Astrocyte of the cerebellum (primary cell): Measurements from ENCODE around the gene SH3BP4.

Experiments
- DNase-seq: peaks from one replicate; pipeline ENCODE4 v3.0.0-alpha.2; 2011; ENCODE audit warnings: low read depth
- H3K4me3 ChIP-seq: 2 replicates; pipeline ENCODE4 v1.5.1; 2011; ENCODE audit warnings: mild to moderate bottlenecking, low read depth, low read length, moderate library complexity
- CTCF ChIP-seq: IDR thresholded peaks from 2 replicates; pipeline ENCODE4 v1.5.1; 2012; ENCODE audit warnings: low read length, low read depth, moderate library complexity, mild to moderate bottlenecking; ENCODE audit errors: missing control alignments
- in situ Hi-C: cut with HindIII; loops from 2 replicates; pipeline ENCODE4 v1.10.0; 2017; ENCODE audit warnings: low sequenced_read_pairs

Gene SH3BP4

GRCh38 chr2:234951664-234952269 is at the start of gene SH3BP4:
SH3BP4 (plus strand) TSS chr2:234952017; CDS start chr2:235035003, 82,986 bp downstream.
- no peak for TF ChIP-seq CTCF
- H3K4me3 ChIP-seq: peak within 1 kb of the TSS; percentile 92
- no peak for DNase-seq
- in situ Hi-C loops: loop anchor here (25.0 kb wide), 2 partner anchors 264 to 389 kb away; no protein-coding TSS in a partner anchor

- in situ Hi-C loops: loop anchor here (5.0 kb wide), 1 partner anchor 47 kb away; no protein-coding TSS in a partner anchor
- no peak overlapping the region for H3K4me3 ChIP-seq
- DNase-seq: no peak
- no peak for TF ChIP-seq CTCF
These were observed 47.0 kb upstream of the SH3BP4 start for GRCh38 chr2:234904785-234905184.

GRCh38 chr2:234905547-234906265 is 46.1 kb upstream of the SH3BP4 start:
- DNase-seq: peak; percentile 62
- in situ Hi-C loops: no loop called here
- TF ChIP-seq CTCF: no peak

GRCh38 chr2:234910186-234910679 is 41.6 kb upstream of the SH3BP4 start:
- no peak for TF ChIP-seq CTCF
- in situ Hi-C loops: no loop called here
- DNase-seq: no peak
- H3K4me3 ChIP-seq: no peak overlapping the region

More at GRCh38 chr2:234905547-234906265, 46.1 kb upstream of the SH3BP4 start:
- no peak overlapping the region for H3K4me3 ChIP-seq

- in situ Hi-C loops: no loop called here
- TF ChIP-seq CTCF: no peak
- DNase-seq: peak; percentile 73
- no peak overlapping the region for H3K4me3 ChIP-seq
These were observed 40.5 kb upstream of the SH3BP4 start for GRCh38 chr2:234911271-234911670.

- no peak overlapping the region for H3K4me3 ChIP-seq
- TF ChIP-seq CTCF: no peak
- in situ Hi-C loops: no loop called here
- no peak for DNase-seq
These were observed 39.4 kb upstream of the SH3BP4 start for GRCh38 chr2:234912437-234912836.
